Measurements from ENCODE around the gene ARF3. TPM values are rescaled to one million over a fixed set of nuclear protein-coding genes. Genes with fewer than 3 reads are reported as not detected.

ARF3 gene
- total and polyA plus RNA-seq, 7 experiments from 2014 or later, result 15.9 to 137 (median 52.5) TPM

- Mint-ChIP-seq H3K4me1 (peaks cover 15 to 33% (median 24%) of the 10 kb centered on the region in 7 donors), H3K27ac (peak overlapping the region in 1 of 9 donors; percentile 24), H3K9me3 (peaks cover 0 to 2% (median 0%) of the 10 kb centered on the region in 11 donors), H3K36me3 (no peaks in the 10 kb centered on the region), H3K27me3 (peaks cover 35 to 80% (median 38%) of the 10 kb centered on the region in 5 donors), H3K4me3 (peak overlapping the region; percentile 29 to 89 (median 71))
- intact Hi-C loops (cut with micrococcal nuclease), result loop anchor here in 1 of 2 donors (1.0 to 2.0 kb wide), 2 partner anchors 10 to 13 kb away; partner anchors contain the start of gene ARF3
- Histone ChIP-seq H3K36me3 (ENCODE audit: control insufficient read depth in 2 of 3, insufficient read depth in 3 of 3, low read length in 3 of 3) (no peaks in the 10 kb centered on the region), H3K27ac (ENCODE audit: low read depth, low read length) (no peak overlapping the region), H3K9me3 (ENCODE audit: control insufficient read depth in 2 of 3, low read length in 3 of 3) (no peaks in the 10 kb centered on the region), H3K27me3 (ENCODE audit: control insufficient read depth in 2 of 2, insufficient read depth in 2 of 2, low read length in 2 of 2) (peaks cover 6 to 31% of the 10 kb centered on the region in 2 donors), H3K4me1 (ENCODE audit: control insufficient read depth in 2 of 2, insufficient read depth in 2 of 2, low read length in 2 of 2) (peaks cover 20 to 38% of the 10 kb centered on the region in 2 donors), H3K4me3 (ENCODE audit: low read length) (peak overlapping the region; percentile 40)
- peak; percentile 76 for ATAC-seq
- DNase-seq, result peak in 6 of 9 donors; percentile 26 to 57 (median 38)
- ChIA-PET POLR2A (interaction anchor here (1.0 to 2.8 kb wide), 2 partner anchors 8 to 12 kb away, joined by 3 to 8 read pairs; partner anchors contain the start of genes ARF3 and WNT1), CTCF (interaction anchor here (1.0 to 1.4 kb wide), 4 partner anchors 9 to 36 kb away, joined by 3 to 6 read pairs (median 4); no protein-coding TSS in a partner anchor)
Observed at GRCh38 chr12:48969833-48970701, 12.8 kb upstream of the ARF3 start.

DNA sequence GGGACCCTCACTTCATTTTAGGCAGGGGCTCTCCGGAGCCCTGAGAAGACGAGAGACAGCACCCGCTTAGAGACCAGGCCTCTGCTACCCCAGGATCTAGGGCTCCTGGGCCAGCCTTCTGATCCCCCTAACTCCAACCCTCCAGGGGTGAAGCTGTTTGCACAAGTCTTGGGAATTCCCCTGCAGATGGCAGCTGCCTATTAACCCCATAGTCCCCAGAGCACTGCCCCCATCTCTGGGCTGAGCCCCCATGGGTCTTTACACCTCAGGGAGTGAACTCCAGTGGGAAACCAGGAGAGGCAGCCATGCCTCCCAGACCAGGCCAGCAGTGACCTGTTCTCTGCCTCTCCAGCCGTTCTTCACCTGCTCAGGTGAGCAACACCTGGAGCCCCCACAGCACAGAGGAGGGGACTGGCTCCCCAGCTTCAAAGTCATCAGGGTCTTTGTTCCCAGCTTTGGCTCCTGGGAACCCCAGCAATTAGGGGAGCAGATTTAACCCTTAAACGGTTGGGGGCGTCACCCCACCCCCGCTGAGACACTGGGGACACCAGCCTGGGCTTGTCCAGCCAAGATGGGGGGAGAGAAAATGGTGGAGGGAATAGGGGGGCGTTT, 12.0 kb upstream of the ARF3 start:
- peaks cover 15 to 33% (median 24%) of the 10 kb centered on the region in 7 donors for H3K4me1 Mint-ChIP-seq
- no peaks in the 10 kb centered on the region for H3K36me3 Mint-ChIP-seq
- Histone ChIP-seq H3K9me3 (ENCODE audit: control insufficient read depth in 2 of 3, low read length in 3 of 3) (no peaks in the 10 kb centered on the region), H3K27me3 (ENCODE audit: control insufficient read depth in 2 of 2, insufficient read depth in 2 of 2, low read length in 2 of 2) (peaks cover 6 to 31% of the 10 kb centered on the region in 2 donors), H3K36me3 (ENCODE audit: control insufficient read depth in 2 of 3, insufficient read depth in 3 of 3, low read length in 3 of 3) (no peaks in the 10 kb centered on the region), H3K27ac (ENCODE audit: low read depth, low read length) (no peak overlapping the region), H3K4me3 (ENCODE audit: low read length) (peak overlapping the region; percentile 13), H3K4me1 (ENCODE audit: control insufficient read depth in 2 of 2, insufficient read depth in 2 of 2, low read length in 2 of 2) (peaks cover 20 to 38% of the 10 kb centered on the region in 2 donors)
- ATAC-seq (no peak), DNase-seq (no peak)
- H3K27ac Mint-ChIP-seq, result peak overlapping the region in 1 of 9 donors; percentile 10
- intact Hi-C loops (cut with micrococcal nuclease), result no loop called here
- peak overlapping the region in 6 of 10 donors; percentile 33 to 89 (median 60) for H3K4me3 Mint-ChIP-seq
- peaks cover 0 to 2% (median 0%) of the 10 kb centered on the region in 11 donors for H3K9me3 Mint-ChIP-seq
- ChIA-PET POLR2A (interaction anchor here (0.5 to 2.8 kb wide), 5 partner anchors 9 to 817 kb away, joined by 3 to 8 read pairs (median 5); partner anchors contain the start of genes ARF3 and WNT1), CTCF (interaction anchor here (1.1 to 1.9 kb wide), 3 partner anchors 11 to 35 kb away, joined by 4 to 6 read pairs (median 4); partner anchors contain the start of gene ARF3)
- H3K27me3 Mint-ChIP-seq, result peaks cover 30 to 80% (median 33%) of the 10 kb centered on the region in 5 donors

- Histone ChIP-seq H3K4me1 (ENCODE audit: control insufficient read depth in 2 of 2, insufficient read depth in 2 of 2, low read length in 2 of 2) (peaks cover 20 to 38% of the 10 kb centered on the region in 2 donors), H3K36me3 (ENCODE audit: control insufficient read depth in 2 of 3, insufficient read depth in 3 of 3, low read length in 3 of 3) (no peaks in the 10 kb centered on the region), H3K27me3 (ENCODE audit: control insufficient read depth in 2 of 2, insufficient read depth in 2 of 2, low read length in 2 of 2) (peaks cover 6 to 28% of the 10 kb centered on the region in 2 donors), H3K4me3 (ENCODE audit: low read length) (no peak overlapping the region), H3K9me3 (ENCODE audit: control insufficient read depth in 2 of 3, low read length in 3 of 3) (no peaks in the 10 kb centered on the region), H3K27ac (ENCODE audit: low read depth, low read length) (no peak overlapping the region)
- peaks cover 0 to under 1% (median 0%) of the 10 kb centered on the region in 11 donors for H3K9me3 Mint-ChIP-seq
- H3K27ac Mint-ChIP-seq, result no peak overlapping the region
- ChIA-PET POLR2A (interaction anchor here (0.7 to 2.8 kb wide), 5 partner anchors 10 to 26 kb away, joined by 3 to 8 read pairs (median 4); partner anchors contain the start of gene ARF3), CTCF (interaction anchor here (1.0 to 1.9 kb wide), 4 partner anchors 11 to 35 kb away, joined by 4 to 7 read pairs (median 5); partner anchors contain the start of gene ARF3)
- intact Hi-C loops (cut with micrococcal nuclease), result no loop called here
- H3K4me1 Mint-ChIP-seq, result peaks cover 15 to 33% (median 21%) of the 10 kb centered on the region in 7 donors
- H3K4me3 Mint-ChIP-seq, result peak overlapping the region in 2 of 10 donors; percentile 42 to 89
- H3K27me3 Mint-ChIP-seq, result peaks cover 24 to 73% (median 30%) of the 10 kb centered on the region in 5 donors
- ATAC-seq (no peak), DNase-seq (no peak)
- H3K36me3 Mint-ChIP-seq, result no peaks in the 10 kb centered on the region
Observed at GRCh38 chr12:48968467-48968866, 11.2 kb upstream of the ARF3 start.

DNA sequence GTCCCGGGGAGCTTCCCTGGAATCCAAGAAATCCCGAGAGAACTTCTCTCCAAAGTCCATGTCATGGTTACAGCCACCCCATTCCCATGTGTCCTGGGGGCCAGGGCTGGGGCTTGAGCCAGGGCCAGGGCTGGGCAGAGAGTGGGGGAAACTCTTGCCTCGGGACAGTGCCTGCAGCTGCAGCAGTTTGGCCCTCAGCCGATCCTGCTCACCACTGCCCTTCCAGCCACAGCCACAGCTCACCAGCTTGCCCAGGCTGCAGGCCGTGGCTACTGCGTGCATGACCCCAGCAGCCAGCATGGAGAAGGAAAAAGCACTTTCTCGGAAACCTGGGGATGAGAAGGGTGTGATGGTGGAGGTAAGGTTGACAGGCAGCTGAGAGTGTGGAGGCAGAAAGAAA, 10.7 kb upstream of the ARF3 start:
- Histone ChIP-seq H3K27me3 (ENCODE audit: control insufficient read depth in 2 of 2, insufficient read depth in 2 of 2, low read length in 2 of 2) (peaks cover 6 to 24% of the 10 kb centered on the region in 2 donors), H3K4me1 (ENCODE audit: control insufficient read depth in 2 of 2, insufficient read depth in 2 of 2, low read length in 2 of 2) (peaks cover 20 to 38% of the 10 kb centered on the region in 2 donors), H3K4me3 (ENCODE audit: low read length) (no peak overlapping the region), H3K9me3 (ENCODE audit: control insufficient read depth in 2 of 3, low read length in 3 of 3) (no peaks in the 10 kb centered on the region), H3K27ac (ENCODE audit: low read depth, low read length) (no peak overlapping the region), H3K36me3 (ENCODE audit: control insufficient read depth in 2 of 3, insufficient read depth in 3 of 3, low read length in 3 of 3) (no peaks in the 10 kb centered on the region)
- H3K4me3 Mint-ChIP-seq, result no peak overlapping the region
- CTCF ChIA-PET, result interaction anchor here (1.0 to 1.9 kb wide), 2 partner anchors 10 to 20 kb away, joined by 6 to 7 read pairs; partner anchors contain the start of gene ARF3
- no peaks in the 10 kb centered on the region for H3K36me3 Mint-ChIP-seq
- H3K27me3 Mint-ChIP-seq, result peaks cover 22 to 68% (median 26%) of the 10 kb centered on the region in 5 donors
- intact Hi-C loops (cut with micrococcal nuclease), result no loop called here
- ATAC-seq, result no peak
- DNase-seq, result no peak
- POLR2A ChIA-PET, result interaction anchor here (0.7 to 1.4 kb wide), 4 partner anchors 10 to 26 kb away, joined by 3 to 5 read pairs (median 4); no protein-coding TSS in a partner anchor
- no peaks in the 10 kb centered on the region for H3K9me3 Mint-ChIP-seq
- H3K27ac Mint-ChIP-seq, result no peak overlapping the region
- H3K4me1 Mint-ChIP-seq, result peaks cover 15 to 33% (median 21%) of the 10 kb centered on the region in 7 donors

DNA sequence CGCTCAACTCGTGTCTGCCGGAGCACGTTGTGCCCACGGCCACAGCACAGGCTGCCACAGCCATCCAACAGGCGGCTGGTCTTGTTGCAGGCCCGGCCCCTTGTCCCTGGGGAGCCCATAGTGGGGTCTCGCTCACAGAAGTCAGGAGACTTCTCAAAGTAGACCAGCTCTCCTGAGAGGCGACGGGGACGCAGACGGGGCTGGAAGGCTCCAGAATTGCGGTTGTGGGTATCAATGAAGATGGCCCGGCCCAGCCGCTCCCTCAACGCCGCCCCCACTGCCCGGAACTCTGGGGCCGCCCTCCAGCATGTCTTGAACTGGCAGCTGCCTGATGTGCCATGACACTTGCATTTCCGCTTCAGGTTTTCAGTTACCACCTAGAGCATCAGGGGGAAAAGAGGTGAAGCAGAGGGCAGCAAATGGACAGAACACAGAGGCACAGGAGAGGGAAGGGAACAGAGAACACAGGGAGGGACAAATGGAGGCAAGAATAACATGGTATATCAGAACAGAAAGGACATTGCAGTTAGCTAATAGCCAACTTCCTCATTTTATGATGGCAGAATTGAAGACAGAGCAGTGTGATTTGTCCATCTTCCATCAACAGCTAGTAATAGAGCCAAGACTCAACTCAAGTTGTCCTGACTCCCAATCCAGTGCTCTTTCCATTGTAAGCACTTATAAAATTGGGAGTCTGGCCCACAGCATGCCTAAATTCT, 9.0 kb upstream of the ARF3 start:
- POLR2A ChIA-PET, result interaction anchor here (0.6 kb wide), 1 partner anchor 98 kb away, joined by 3 read pairs; no protein-coding TSS in a partner anchor

More for the DNA sequence above, 9.0 kb upstream of the ARF3 start:
- no peak for DNase-seq
- H3K27ac ChIP-seq (ENCODE audit: low read depth, low read length), result no peak overlapping the region
- H3K9me3 Mint-ChIP-seq, result no peaks in the 10 kb centered on the region
- no peak for ATAC-seq
- no peak overlapping the region for H3K4me3 ChIP-seq (ENCODE audit: low read length)
- no peaks in the 10 kb centered on the region for H3K36me3 Mint-ChIP-seq
- H3K36me3 ChIP-seq (ENCODE audit: control insufficient read depth in 2 of 3, insufficient read depth in 3 of 3, low read length in 3 of 3), result no peaks in the 10 kb centered on the region
- intact Hi-C loops (cut with micrococcal nuclease), result no loop called here
- CTCF ChIA-PET, result interaction anchor here (0.8 to 1.2 kb wide), 2 partner anchors 22 to 30 kb away, joined by 3 read pairs; no protein-coding TSS in a partner anchor
- peaks cover 8 to 24% (median 12%) of the 10 kb centered on the region in 7 donors for H3K4me1 Mint-ChIP-seq
- no peaks in the 10 kb centered on the region for H3K9me3 ChIP-seq (ENCODE audit: control insufficient read depth in 2 of 3, low read length in 3 of 3)
- no peak overlapping the region for H3K27ac Mint-ChIP-seq
- H3K27me3 Mint-ChIP-seq, result peaks cover 9 to 62% (median 11%) of the 10 kb centered on the region in 5 donors
- peaks cover 14 to 26% of the 10 kb centered on the region in 2 donors for H3K4me1 ChIP-seq (ENCODE audit: control insufficient read depth in 2 of 2, insufficient read depth in 2 of 2, low read length in 2 of 2)
- peaks cover 0 to 11% of the 10 kb centered on the region in 2 donors for H3K27me3 ChIP-seq (ENCODE audit: control insufficient read depth in 2 of 2, insufficient read depth in 2 of 2, low read length in 2 of 2)
- H3K4me3 Mint-ChIP-seq, result no peak overlapping the region

Data from naive thymus-derived CD4-positive, alpha-beta T cell (primary cell).